Stimulated activated naive CD4-positive, alpha-beta T cell treated with Interleukin-2 at 50 U/mL for 16 hours (primary cell): ENCODE measurements around the gene NUMA1.
A peak's percentile ranks its signal among the peaks of the same experiment; 100 is the strongest.

ENCODE experiments used
- DNase-seq: peaks from one replicate; lab custom pipeline; 2025; lab: John Stamatoyannopoulos, UW

Gene NUMA1, protein sequence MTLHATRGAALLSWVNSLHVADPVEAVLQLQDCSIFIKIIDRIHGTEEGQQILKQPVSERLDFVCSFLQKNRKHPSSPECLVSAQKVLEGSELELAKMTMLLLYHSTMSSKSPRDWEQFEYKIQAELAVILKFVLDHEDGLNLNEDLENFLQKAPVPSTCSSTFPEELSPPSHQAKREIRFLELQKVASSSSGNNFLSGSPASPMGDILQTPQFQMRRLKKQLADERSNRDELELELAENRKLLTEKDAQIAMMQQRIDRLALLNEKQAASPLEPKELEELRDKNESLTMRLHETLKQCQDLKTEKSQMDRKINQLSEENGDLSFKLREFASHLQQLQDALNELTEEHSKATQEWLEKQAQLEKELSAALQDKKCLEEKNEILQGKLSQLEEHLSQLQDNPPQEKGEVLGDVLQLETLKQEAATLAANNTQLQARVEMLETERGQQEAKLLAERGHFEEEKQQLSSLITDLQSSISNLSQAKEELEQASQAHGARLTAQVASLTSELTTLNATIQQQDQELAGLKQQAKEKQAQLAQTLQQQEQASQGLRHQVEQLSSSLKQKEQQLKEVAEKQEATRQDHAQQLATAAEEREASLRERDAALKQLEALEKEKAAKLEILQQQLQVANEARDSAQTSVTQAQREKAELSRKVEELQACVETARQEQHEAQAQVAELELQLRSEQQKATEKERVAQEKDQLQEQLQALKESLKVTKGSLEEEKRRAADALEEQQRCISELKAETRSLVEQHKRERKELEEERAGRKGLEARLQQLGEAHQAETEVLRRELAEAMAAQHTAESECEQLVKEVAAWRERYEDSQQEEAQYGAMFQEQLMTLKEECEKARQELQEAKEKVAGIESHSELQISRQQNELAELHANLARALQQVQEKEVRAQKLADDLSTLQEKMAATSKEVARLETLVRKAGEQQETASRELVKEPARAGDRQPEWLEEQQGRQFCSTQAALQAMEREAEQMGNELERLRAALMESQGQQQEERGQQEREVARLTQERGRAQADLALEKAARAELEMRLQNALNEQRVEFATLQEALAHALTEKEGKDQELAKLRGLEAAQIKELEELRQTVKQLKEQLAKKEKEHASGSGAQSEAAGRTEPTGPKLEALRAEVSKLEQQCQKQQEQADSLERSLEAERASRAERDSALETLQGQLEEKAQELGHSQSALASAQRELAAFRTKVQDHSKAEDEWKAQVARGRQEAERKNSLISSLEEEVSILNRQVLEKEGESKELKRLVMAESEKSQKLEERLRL (N-terminal part only)

DNA sequence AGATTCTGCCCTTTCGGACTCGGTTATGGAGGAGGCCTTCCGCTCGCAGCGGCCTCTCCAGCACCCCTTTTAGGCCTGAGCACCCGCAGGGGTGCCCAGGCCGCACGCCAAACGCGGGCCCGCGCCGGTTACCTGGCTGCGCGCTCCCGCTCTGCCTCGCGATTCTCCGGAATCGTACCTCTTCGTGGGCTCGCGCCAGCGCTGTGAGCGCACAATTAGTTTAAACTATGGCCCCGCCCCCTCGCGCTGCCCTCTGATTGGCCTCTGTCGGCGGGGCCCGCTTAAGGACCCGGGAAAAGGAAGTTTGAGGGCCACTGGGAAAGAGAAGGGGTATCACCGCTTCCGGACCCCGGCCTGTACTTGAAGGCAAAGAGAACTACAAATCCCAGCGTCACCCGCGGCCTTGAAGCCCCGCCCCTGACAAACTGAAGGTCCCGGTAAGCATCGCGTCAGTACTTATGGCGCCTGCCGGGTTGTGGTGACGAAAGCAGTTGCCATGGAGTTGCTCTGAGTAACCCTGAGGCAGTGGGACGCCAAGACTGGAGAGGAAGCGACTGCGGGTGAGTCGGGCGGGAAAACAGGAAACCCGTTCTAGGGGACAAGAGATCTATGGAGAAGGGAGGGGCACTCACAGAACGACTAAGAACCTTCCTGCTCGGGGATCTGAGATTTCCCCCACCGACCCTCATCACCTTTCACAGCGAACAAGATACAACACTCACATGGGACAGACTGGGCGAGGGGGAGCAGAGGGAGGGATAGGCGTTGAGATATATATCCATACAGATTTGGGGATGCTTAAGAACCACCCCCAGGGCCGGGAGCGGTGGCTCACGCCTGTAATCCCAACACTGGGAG is at the start of gene NUMA1, which contains the start of gene LRRC51:
Gene NUMA1, minus strand, starts transcription at position 217 of the 858 bp plus-strand sequence. CDS start 44,599 bp downstream, outside the sequence.
Gene LRRC51, plus strand, starts transcription at position 525 of the 858 bp plus-strand sequence. CDS start 8,234 bp downstream, outside the sequence.
- peak; percentile 99 for DNase-seq

DNA sequence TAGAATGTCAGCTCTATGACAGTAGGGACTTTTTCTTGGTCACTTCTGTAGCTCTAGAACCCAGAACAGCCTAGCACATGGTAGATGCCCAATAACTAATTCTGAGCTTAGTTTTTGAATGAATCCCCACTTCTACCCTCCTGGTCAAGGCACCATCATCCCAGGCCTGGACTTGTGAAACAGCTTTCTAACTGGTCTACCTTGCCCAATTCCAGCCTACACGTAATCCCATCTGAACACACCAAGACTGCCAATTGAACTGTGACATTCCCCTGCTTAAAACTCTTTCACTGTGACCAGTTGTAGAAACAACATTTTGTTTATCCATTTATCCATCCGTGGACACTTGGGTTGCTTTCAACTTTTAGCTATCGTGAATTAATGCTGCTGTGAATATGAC is 49.0 kb upstream of the NUMA1 start:
- no peak for DNase-seq

- DNase-seq, result no peak
These were observed 47.6 kb upstream of the NUMA1 start for GRCh38 chr11:72127923-72128322.

DNA sequence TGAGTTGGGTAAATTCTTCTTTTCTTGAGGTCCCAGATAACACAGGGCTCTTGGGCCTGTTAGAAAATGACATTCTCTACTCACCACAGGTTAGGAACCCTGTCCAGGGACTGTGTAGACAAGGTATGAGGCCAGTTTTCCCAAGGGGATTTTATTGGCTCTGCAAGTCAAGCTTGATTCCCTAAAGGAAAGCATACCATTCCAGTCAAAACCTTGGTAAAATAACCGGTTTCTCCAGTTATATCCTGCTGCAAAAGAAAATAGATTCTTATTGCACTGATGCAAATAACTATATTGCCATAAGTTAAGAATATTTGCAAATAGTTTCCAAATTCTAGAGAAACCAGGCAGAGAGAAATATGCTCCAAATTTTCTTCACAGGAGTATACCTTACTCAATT is 45.6 kb upstream of the NUMA1 start:
- DNase-seq, result no peak

DNA sequence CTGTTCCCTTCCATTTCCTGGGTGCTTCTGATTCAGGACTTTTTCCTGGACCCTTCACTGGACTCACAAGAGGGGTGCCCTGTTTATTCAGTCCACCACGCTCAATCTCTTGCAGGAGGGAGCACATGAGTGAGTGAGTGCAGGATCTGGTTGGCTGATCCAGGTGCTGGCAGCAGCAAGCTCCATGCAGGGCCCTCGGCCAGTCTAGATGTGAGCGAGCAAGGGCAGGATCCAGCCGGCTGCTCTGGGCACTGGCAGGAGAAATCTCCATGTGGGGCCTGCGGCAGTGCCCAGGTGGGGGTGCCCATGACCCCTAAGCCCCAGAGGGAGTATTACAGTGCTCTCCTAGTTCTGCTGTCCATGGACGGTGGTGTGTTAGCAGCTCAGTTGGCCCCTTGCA is 43.7 kb upstream of the NUMA1 start:
- no peak for DNase-seq

DNA sequence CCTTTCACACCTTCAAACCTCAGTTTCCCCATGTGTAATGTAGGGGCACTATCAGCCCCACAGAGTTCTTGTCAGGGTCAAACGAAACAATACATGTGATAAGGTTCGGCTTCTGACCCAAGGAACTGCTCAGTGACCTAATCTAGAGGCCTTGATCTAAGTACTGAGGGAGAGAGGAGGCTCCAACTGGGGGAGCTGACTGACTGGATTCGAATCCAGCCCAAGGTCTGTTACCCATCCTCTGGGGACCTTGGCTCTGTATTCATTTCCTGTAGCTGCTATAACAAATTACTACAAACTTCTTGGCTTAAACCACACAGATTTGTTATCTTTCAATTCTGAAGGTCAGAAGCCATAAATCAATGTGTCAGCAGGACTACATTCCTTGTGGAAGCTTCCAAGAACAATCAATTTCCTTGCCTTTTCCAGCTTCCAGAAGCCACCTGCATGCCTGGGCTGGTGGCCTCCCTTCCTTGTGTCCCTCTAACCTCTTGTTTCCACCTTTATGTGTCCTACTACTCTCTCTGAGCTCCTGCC is 42.8 kb upstream of the NUMA1 start:
- DNase-seq, result no peak

GRCh38 chr11:72122607-72123006 is 42.3 kb upstream of the NUMA1 start:
- no peak for DNase-seq

- no peak for DNase-seq
These were observed 40.6 kb upstream of the NUMA1 start for GRCh38 chr11:72120930-72121329.

DNA sequence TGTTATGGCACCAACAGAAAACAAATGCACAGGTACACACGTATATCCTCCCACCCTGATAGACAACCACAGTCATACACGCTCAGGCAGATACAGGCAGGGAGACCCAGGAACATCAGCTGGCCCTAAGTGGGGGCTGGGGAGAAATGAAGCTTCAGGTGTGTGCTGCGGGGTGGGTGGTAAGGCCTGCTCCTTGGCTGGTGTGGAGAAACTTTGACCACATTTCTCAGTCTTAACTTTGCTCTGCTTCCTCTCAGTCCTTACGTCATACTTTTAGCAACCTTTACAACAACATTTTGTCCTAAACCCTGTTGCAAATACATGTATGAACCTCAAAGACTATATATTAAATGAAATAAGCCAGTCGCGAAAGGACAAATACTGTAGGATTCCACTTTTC is 38.9 kb upstream of the NUMA1 start:
- DNase-seq, result no peak

GRCh38 chr11:72116019-72116755 is 35.8 kb upstream of the NUMA1 start:
- DNase-seq, result no peak

DNA sequence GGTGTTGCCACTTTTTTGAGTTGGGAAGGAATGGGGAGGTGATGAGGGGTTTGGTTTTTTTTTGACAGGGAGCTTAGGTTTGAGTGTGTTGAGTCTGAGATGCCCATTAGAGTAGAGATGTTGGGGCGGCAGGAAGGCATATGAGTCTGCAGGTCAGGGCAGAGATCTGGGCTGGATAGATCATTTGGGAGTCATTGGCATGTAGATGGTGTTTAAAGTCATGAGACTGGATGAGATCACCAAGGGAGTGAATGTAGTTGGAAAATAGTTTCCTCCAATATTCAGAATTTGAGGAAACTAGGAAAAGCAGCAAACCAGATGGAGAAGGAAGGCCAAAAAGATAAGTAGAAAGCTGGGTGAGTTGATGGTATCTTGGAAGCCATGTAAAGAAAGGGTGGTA is 34.2 kb upstream of the NUMA1 start:
- DNase-seq, result no peak

DNA sequence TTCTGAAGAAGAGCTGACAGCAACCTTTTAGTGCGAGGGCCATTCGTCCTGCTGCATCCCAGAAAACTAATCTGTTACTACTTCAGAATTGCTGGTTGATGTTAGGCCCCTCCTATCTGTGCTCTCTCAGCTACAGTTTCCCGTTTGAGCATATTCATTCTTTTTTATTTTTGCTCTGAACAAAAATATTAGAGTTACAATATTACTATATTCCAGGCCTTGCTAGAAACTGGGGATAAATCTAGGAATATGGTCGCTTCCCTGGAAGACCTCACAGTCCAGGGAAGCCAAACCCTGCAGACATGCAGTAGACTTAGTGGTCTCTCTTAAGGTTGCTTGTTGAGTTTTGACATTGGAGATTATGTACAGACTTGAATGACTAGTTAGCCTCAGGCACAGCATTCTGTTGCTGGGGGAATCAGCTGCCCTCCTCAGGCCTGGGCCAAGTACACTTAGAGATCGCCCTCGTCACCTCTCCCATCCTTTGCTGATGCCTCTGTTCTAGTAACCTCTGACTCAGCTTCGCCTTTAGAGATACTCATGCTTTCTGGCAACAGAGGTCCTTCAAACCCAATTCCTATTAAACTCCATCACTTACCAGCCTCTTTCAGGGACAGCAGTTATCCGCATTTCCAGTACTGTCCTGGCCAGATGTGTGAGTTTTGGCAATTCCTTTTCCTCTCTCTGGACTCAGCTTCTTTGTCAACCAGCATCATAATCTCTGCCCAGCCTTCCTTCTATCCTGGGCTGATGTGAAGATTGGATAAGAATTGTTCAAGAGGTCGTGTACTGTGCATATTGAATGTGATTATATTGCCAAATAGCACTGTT is 32.9 kb upstream of the NUMA1 start:
- DNase-seq, result no peak

DNA sequence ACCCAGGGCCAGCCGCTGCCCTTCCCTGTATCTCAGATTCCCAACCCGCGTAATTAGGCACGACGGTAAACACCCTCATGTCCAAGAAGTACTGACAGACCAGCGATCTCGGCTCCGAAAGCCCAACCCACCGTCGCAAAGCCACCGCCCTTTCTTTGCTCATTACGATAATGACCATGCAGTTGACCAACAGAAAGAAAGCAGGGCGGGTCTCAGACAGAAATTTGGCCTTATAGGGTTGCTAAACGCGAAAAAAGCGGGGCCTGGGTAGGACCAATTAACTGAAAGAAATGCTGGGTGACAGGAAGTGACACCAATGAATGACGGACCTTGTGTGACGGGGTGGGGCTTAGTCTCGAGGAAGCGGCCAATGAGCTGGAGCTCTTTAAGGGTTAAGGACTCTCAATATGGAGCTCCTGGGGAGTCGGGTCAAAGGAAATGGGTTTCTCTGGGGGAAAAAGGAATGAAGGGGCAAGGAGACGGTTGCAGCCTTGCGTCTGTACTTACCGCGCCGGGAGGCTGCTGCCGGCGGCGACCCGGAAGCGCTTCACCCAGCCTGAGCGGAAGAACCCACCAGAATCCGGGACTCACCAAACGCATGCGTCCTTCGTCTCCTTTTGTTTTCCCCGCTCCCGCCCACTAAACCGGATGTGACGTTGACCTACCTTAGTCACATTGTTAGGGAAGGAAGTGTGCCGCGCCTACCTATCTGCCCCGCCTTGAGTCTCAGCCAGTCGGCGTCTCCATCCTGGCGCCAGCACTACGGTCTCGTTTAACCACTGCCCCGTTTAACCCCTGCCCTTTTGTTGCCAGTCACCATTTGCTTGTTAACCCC is 32.0 kb upstream of the NUMA1 start, which contains the start of gene ANAPC15:
Gene ANAPC15, minus strand, starts transcription at position 553 of the 835 bp plus-strand sequence. CDS start 1,419 bp downstream, outside the sequence.
- DNase-seq, result peak; percentile 99

DNA sequence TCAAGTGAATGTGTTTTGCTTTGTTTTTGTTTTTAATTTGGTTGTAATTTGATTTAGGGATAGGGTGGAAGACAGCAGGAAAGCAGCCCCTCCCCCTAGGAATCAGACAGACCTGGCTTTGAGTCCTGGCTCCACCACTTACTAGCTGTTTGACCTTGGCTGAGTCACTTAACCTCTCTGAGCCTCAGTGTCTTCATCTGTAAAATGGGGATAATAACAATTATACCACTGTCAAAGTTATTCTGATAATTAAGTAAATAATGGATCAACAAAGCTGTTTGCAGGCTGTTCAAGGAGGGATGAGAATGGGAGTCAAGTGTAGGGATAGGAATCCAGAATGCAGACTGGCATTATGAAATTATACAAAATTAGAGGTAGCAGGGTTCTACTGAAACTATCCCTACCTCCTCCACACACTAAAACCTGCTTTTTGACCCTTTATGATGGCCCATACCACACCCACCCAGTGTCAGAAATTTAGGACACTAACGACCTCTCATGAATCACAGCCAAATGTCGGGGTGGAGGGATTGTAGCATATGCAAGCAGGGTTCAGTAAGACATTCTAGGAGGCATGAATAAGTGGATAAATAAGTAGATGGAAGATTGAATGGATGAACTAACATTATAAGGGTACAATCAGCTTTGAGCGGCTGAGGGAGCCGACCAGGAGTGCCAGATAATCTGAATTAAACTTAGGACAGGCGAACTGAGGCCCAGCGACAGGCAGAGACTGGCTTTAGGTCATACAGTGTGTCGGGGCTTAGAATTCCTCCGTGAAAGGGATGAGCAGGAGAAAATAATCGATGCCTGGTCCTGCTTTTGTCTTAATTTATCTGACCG is 31.2 kb upstream of the NUMA1 start:
- no peak for DNase-seq

DNA sequence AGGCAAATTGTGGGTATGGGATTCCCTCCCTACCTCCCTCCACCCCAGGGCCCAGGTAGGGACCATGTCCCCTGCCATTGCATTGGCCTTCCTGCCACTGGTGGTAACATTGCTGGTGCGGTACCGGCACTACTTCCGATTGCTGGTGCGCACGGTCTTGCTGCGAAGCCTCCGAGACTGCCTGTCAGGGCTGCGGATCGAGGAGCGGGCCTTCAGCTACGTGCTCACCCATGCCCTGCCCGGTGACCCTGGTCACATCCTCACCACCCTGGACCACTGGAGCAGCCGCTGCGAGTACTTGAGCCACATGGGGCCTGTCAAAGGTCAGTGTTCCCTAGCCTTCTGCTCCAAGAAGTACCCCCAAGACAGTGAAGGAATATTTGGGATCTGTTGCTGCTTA is 25.5 kb upstream of the NUMA1 start, which contains the start of gene TOMT:
Gene TOMT, plus strand, starts transcription at position 37 of the 400 bp plus-strand sequence. Its CDS starts 28 bp downstream, at position 65.
- DNase-seq, result no peak

DNA sequence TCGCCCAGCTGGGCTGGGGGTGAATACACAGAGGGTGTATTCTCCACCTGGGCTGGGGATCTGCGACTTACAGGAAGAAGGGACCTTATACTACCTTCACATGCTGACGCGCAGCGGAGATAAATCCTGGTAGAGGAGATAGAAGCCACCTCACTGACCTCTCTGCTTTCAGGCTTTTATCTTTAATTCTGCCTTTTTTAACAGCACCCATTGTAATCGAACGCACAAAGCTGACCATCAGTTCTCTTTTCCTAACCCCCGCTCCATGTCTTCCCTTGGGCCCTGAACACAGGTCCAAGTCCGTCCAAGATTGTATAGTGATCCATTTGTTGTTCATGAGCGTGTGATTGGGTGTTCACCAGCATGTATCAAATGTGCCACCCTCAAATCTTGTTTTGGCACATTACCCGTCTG is 23.4 kb upstream of the NUMA1 start:
- no peak for DNase-seq
